CD4-positive, alpha-beta T cell treated with Interleukin-6 for 4 hours (primary cell): ENCODE measurements around the gene HECTD3.
"Not testable (repeated sequence)": the region's sequence is repeated elsewhere in the genome, so short reads cannot be mapped to it uniquely, and the experiment has no call there.

Experiments
- DNase-seq: peaks from one replicate; pipeline ENCODE4 v3.0.0-alpha.2; 2020; ENCODE audit warnings: mixed read lengths

Gene HECTD3

GRCh38 chr1:44985747-44986359 lies 25.3 kb downstream of the HECTD3 start:
- no peak for DNase-seq

- not testable (repeated sequence) for DNase-seq
Measured at GRCh38 chr1:44977372-44977771, 33.8 kb downstream of the HECTD3 start.

DNA sequence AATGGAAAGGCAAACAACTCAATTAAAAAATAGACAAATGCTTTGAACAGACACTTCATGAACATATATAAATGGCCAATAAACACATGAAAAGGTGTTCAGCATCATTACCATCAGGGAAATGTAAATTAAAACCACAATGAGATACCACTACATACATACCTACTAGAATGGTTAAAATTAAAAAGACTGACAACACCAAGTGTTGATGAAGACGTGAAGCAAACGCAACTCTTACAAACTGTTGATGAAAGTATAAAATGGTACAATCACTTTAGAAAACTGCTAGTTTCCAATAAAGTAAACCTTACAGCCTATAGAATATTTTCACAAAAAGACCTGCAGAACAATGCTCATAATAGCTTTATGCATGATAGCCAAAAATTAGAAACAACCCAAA lies 34.9 kb downstream of the HECTD3 start:
- no peak for DNase-seq

GRCh38 chr1:44973645-44974044 lies 37.5 kb downstream of the HECTD3 start:
- no peak for DNase-seq

- no peak for DNase-seq
Measured at GRCh38 chr1:44970317-44970716, 40.8 kb downstream of the HECTD3 start.

DNA sequence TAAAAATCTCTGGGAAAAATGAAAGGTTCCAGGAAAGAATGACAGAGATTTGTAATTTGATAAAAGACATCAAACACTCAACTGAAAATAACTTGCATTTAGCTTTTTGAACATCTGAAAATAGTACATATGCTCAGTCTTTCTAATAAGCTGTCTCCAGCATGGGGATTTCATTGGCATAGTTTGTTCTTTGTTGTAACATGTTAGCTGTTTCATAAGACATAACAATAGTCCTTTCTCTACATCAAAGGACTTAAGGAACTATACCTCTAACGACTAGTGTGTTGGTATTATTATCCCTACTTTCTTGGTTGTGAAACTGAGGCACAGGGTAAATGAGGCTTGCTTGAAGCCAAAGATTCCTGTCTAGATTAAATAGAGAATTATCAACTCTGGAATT lies 46.7 kb downstream of the HECTD3 start:
- no peak for DNase-seq

DNA sequence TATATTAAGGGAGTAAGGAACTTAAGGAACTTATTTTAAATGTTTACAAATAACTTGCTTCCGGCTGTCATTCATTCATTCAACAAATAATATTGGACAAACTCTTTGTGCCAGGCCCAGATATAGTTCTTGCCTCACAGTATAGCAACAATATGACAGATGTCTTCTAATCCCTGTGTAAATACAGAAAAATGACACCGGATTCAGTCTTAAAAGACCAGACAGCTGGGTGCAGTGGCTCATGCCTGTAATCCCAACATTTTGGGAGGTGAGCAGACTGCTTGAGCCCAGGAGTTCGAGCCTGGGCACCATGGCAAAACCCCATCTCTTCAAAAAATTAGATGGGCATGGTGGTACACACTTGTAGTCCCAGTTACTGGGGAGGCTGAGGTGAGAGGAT lies 48.4 kb downstream of the HECTD3 start:
- no peak for DNase-seq

GRCh38 chr1:44962022-44962421 lies 49.1 kb downstream of the HECTD3 start:
- not testable (repeated sequence) for DNase-seq

DNA sequence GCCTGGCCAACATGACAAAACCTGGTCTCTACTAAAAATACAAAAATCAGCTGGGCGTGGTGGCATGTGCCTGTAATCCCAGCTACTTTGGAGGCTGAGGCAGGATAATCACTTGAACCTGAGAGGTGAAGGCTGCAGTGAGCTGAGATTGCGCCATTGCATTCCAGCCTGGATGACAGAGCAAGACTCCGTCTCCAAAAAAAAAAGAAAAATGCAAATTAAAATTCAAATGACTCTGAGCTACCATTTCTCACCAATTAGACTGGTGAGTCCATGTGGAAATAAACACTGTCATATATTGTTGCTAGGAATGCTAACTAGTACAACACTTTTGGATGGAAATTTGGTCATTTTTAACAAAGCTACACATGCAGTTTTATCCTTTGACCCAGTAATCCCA lies 53.6 kb downstream of the HECTD3 start:
- DNase-seq = not testable (repeated sequence)

DNA sequence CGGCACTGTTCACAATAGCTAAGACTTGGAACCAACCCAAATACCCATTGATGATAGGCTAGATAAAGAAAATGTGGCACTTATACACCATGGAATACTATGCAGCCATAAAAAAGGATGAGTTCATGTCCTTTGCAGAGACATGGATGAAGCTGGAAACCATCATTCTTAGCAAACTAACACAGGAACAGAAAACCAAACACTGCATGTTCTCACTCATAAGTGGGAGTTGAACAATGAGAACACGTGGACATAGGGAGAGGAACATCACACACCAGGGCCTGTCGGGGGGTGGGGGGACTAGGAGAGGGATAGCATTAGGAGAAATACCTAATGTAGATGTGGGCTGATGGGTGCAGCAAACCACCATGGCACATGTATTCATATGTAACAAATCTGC lies 55.0 kb downstream of the HECTD3 start:
- not testable (repeated sequence) for DNase-seq
